ENCODE results near the gene KRTAP10-3.
"Not testable (repeated sequence)": the region's sequence is repeated elsewhere in the genome, so short reads cannot be mapped to it uniquely, and the experiment has no call there.

The KRTAP10-3 gene

GRCh38 chr21:44589586-44590305 lies 31.2 kb upstream of the KRTAP10-3 start:
- DNase-seq, result no peak

- DNase-seq, result no peak
These were observed 30.5 kb upstream of the KRTAP10-3 start for GRCh38 chr21:44589094-44589493.

GRCh38 chr21:44585892-44586291 lies 27.3 kb upstream of the KRTAP10-3 start:
- DNase-seq, result no peak

- no peak for DNase-seq
These were observed 25.2 kb upstream of the KRTAP10-3 start for GRCh38 chr21:44583800-44584147.

GRCh38 chr21:44583089-44583799 lies 24.6 kb upstream of the KRTAP10-3 start:
- no peak for DNase-seq

- DNase-seq, result no peak
These were observed 23.5 kb upstream of the KRTAP10-3 start for GRCh38 chr21:44582055-44582454.

GRCh38 chr21:44581158-44581557 lies 22.6 kb upstream of the KRTAP10-3 start:
- no peak for DNase-seq

GRCh38 chr21:44580231-44580821 lies 21.7 kb upstream of the KRTAP10-3 start, which contains the start of gene KRTAP10-5:
KRTAP10-5 (minus strand) TSS chr21:44580604; CDS start chr21:44580578, 26 bp downstream.
- DNase-seq, result not testable (repeated sequence)

- DNase-seq, result no peak
These were observed 21.2 kb upstream of the KRTAP10-3 start for GRCh38 chr21:44579833-44580144.

GRCh38 chr21:44579056-44579832 lies 20.6 kb upstream of the KRTAP10-3 start:
- DNase-seq, result no peak

- no peak for DNase-seq
These were observed 19.9 kb upstream of the KRTAP10-3 start for GRCh38 chr21:44578371-44579055.

- no peak for DNase-seq
These were observed 17.4 kb upstream of the KRTAP10-3 start for GRCh38 chr21:44576025-44576420.

GRCh38 chr21:44575307-44576024 lies 16.9 kb upstream of the KRTAP10-3 start:
- DNase-seq, result no peak

- no peak for DNase-seq
These were observed 16.1 kb upstream of the KRTAP10-3 start for GRCh38 chr21:44574457-44575306.

GRCh38 chr21:44573630-44574456 lies 15.2 kb upstream of the KRTAP10-3 start, which contains the start of gene KRTAP10-4:
KRTAP10-4 (plus strand) TSS chr21:44573729; CDS start chr21:44573759, 30 bp downstream.
- not testable (repeated sequence) for DNase-seq

- no peak for DNase-seq
These were observed 14.5 kb upstream of the KRTAP10-3 start for GRCh38 chr21:44572959-44573583.

- DNase-seq, result no peak
These were observed 13.5 kb upstream of the KRTAP10-3 start for GRCh38 chr21:44571844-44572782.

- DNase-seq, result no peak
These were observed 12.7 kb upstream of the KRTAP10-3 start for GRCh38 chr21:44571296-44571695.
